ENCODE results near the gene WDHD1.

WDHD1 gene

DNA sequence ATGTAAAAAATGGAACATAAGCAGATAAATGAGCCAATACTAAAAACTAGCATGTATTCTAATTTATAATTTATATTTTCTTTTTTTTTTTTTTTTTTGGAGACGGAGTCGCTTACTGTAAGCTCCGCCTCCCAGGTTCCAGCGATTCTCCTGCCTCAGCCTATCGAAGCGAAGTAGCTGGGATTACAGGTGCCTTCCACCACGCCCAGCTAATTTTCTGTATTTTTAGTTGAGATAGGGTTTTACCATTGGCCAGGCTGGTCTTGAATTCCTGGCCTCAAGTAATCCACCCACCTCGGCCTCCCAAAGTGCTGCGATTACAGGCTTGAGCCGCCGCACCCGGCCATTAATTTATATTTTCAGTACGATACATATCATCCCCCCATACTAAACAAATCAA is 27.2 kb upstream of the WDHD1 start:
- TF ChIP-seq, protein P1, sequence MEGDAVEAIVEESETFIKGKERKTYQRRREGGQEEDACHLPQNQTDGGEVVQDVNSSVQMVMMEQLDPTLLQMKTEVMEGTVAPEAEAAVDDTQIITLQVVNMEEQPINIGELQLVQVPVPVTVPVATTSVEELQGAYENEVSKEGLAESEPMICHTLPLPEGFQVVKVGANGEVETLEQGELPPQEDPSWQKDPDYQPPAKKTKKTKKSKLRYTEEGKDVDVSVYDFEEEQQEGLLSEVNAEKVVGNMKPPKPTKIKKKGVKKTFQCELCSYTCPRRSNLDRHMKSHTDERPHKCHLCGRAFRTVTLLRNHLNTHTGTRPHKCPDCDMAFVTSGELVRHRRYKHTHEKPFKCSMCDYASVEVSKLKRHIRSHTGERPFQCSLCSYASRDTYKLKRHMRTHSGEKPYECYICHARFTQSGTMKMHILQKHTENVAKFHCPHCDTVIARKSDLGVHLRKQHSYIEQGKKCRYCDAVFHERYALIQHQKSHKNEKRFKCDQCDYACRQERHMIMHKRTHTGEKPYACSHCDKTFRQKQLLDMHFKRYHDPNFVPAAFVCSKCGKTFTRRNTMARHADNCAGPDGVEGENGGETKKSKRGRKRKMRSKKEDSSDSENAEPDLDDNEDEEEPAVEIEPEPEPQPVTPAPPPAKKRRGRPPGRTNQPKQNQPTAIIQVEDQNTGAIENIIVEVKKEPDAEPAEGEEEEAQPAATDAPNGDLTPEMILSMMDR (conservative IDR thresholded peaks at IDR 0.05; ENCODE audit: low read depth, low read length): no peak
- no peak for DNase-seq (ENCODE audit: low read depth)

DNA sequence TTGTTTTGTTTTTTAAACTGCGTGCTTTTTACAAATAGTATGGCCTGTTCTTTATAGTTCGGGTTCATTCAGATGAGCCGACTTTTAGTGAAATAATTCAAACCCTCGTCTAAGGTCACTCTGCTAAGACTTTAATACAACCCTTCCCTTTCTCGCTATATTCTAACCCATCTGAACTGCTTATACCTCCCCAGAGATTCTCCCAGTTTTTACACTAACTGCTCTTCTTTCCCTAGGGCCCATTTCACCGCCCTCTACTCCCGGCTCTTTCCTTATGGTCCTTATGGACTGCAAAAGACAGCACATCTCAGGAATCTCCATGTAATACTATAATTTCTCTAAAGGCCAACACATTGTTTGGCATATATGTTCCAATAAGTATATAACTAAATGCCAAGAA is 26.6 kb upstream of the WDHD1 start:
- TF ChIP-seq, protein P1 (conservative IDR thresholded peaks at IDR 0.05; ENCODE audit: low read depth, low read length): no peak
- no peak for DNase-seq (ENCODE audit: low read depth)
- no peak overlapping the region for H3K4me3 ChIP-seq (ENCODE audit: low read depth, low read length)

More for the DNA sequence above, 27.2 kb upstream of the WDHD1 start:
- no peak overlapping the region for H3K4me3 ChIP-seq (ENCODE audit: low read depth, low read length)

DNA sequence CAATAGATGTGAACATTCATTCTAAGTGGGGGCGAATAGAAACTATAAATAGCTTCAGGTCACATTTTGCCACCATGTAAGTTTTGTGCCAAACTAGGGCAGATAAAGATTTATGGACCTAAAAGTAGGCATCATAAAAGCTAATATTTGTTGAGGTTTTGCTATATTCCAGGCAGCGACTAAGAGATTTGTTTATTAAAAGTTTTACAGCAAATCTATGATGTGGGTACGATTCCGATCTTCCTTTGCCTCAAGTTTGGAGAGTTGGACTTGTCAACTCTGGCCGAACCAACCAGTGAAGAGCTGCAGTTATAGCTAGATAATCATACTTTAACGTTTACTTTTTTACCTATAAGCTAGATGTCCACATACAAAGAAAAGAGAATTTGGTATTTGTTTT is 26.1 kb upstream of the WDHD1 start:
- TF ChIP-seq, protein P1 (conservative IDR thresholded peaks at IDR 0.05; ENCODE audit: low read depth, low read length): no peak
- H3K4me3 ChIP-seq (ENCODE audit: low read depth, low read length): peak overlapping the region; percentile 82
- DNase-seq (ENCODE audit: low read depth): no peak

DNA sequence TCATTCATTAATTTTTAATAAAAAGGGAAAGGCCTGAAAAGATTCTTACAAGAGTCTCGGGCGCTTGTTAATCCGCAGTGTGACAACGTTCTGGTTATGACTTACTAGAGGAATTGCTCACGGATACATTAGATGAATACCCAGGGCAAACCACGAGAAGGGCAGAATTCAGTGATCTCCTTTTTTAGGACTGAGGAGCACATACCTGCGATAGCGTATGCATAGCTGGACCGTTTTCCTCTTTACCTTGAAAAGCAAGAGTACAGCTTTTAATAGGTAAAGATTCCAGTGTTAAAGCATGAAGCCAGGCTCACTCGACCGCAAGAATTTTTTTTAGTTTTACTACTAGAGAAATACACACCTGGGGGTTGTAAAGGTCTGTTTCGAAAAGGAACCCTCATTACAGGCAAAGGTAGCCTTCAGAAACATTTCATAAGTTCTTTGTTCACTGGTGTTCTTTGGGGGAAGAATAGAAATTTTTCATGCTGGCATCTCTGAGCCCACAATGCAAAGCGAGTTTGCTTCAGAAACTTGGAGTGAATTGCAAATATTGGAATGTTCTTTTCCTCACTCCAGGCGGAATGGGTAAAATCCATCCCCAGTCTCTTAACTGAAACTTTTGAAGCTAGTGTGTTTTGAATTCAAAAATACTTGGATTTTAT is 25.5 kb upstream of the WDHD1 start:
- DNase-seq (ENCODE audit: low read depth): peak; percentile 47
- H3K4me3 ChIP-seq (ENCODE audit: low read depth, low read length): peak overlapping the region; percentile 82
- TF ChIP-seq, protein P1 (conservative IDR thresholded peaks at IDR 0.05; ENCODE audit: low read depth, low read length): no peak

DNA sequence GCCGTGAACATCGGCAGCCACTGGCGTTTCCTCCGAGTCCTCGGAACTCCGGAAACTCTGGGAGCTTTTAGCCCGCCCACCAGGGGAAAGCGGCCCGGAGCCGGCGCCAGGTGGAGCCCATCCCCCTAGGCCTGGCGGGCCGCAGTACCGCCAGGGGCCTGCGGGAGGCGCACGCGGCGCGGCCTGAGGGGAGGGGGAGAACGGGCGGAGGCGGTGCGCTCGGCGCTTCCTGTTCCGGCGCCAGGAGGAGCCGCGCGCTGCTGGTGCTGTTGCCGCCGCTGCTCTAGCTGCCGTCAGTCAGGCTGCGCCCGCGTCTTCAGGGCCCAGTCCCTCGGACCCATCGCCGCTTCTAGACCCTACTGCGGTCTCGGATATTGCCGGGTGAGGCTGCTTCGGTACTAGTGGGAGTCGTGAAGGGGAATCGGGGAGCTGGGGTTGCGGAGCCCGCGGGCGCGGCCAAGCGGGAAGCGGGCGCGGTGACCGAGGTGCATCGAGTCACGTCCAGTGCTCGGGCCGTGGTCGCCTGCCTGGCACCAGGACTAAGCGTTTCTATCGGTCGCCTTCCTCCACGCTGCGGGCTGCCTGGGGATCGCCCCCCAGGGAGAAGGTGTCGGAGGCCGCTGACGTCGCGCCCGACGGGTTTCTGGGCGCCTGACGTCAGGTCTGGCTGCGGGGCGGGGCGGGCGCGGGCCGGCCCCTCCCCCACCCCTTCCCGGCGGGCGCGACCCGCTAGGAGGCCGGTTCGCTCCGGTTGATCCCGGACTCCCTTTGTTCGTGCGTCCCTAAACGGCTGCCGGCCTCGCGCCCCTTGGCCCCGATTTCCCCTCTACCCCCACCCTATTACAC is 24.7 kb upstream of the WDHD1 start, which contains the start of gene MAPK1IP1L:
Gene MAPK1IP1L, plus strand, starts transcription at position 225 of the 846 bp plus-strand sequence. CDS start 10,037 bp downstream, outside the sequence.
- TF ChIP-seq, protein P1 (conservative IDR thresholded peaks at IDR 0.05; ENCODE audit: low read depth, low read length): peak; percentile 68
- DNase-seq (ENCODE audit: low read depth): peak; percentile 94

DNA sequence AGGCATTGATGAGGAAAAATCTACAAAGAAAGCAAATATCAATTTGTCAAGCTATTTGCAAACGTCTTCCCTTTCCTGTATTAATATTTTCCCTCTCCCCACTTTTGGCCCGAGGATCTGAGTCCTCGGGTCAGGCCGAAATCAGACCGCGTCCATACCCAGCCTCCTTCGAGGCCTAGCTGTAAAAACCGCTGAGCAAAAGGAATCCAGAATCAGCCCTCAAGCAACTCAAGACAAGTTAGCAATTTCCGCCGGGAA is 24.2 kb upstream of the WDHD1 start:
- no peak for DNase-seq (ENCODE audit: low read depth)
- TF ChIP-seq, protein P1 (conservative IDR thresholded peaks at IDR 0.05; ENCODE audit: low read depth, low read length): no peak
- H3K4me3 ChIP-seq (ENCODE audit: low read depth, low read length): peak overlapping the region; percentile 57

More for the DNA sequence above, 24.7 kb upstream of the WDHD1 start, which contains the start of gene MAPK1IP1L:
- H3K4me3 ChIP-seq (ENCODE audit: low read depth, low read length): peak within 1 kb of the TSS; percentile 82

Data from choroid plexus epithelial cell (primary cell).